OCI-M1 (cell line): ENCODE results near the gene SIDT2.
"Not testable (repeated sequence)": the region's sequence is repeated elsewhere in the genome, so short reads cannot be mapped to it uniquely, and the experiment has no call there.

ENCODE experiments used
- DNase-seq: peaks from one replicate; lab custom pipeline; 2025; lab: John Stamatoyannopoulos, UW

Gene SIDT2

DNA sequence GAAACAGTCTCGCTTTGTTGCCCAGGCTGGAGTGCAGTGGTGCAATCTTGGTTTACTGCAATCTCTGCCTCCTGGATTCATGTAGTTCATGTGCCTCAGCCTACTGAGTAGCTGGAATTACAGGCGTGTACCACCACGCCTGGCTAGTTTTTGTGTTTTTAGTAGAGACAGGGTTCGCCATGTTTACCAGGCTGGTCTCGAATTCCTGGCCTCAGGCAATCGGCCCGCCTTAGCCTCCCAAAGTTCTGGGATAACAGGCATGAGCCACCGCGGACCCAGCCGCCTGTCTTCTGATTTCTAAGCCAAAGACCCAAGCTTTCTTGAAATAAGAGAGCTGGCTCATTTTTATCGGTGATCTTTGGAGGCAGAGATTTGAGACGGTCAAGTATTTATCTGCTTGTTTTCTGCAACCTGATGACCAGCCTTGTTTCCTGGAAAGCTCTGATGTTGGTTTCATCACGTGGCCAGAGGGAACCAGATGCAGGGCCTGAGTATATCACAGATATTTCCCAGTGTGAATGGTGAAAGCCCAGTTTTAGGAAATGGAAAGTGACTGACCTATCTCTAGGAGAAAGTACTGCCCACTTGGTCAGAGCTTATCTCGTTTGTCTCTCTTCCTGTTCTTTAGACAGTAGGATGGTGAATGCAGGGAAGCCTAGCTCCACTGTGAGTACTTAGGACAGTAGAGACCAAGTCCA, 5.7 kb upstream of the SIDT2 start:
- DNase-seq = peak; percentile 99

- no peak for DNase-seq
These were observed 3.4 kb upstream of the SIDT2 start for GRCh38 chr11:117175104-117175503.

DNA sequence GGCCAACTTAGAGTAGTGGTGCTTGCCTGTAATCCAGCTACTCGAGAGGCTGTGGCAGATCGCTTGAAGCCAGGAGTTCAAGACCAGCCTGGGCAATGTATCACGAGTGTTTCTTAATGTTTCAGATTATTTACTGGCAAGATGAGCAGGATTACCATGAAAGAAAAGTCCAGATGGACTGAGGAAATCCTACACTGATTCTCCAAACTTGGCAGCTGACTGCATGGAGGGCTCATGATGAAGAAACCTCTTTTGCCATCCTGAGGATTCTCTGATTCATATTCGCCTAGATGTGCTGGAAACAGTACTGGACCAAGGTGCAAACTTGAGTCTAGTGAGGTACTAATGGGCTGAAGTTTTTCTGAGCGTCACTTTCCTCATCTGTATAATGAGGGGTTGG, 2.8 kb upstream of the SIDT2 start:
- DNase-seq = no peak

GRCh38 chr11:117176186-117176585, 2.4 kb upstream of the SIDT2 start:
- DNase-seq = no peak

GRCh38 chr11:117177534-117178209, 871 bp upstream of the SIDT2 start:
- no peak for DNase-seq

- peak; percentile 62 for DNase-seq
These were observed 781 bp downstream of the SIDT2 start for GRCh38 chr11:117179048-117179999.

DNA sequence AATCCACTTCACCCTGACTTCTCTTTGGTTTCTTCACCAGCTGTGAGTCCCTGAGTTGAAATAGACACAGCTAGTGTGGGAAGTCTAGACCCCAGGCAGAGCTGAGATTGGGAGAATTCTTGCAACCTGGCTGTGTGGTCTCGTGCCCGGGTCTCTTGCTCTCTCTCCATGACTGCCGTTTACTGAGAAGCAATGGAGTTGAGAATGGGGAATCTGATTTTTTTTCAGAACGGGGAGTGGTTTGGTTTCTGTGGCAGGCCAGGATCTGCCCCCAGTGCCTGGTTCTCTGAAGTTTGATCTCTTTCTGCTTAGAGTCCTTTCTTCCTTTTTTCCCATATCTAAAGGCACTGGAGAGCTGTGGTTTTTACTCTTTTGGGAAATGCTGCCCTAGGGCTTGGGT, 1.5 kb downstream of the SIDT2 start:
- DNase-seq = peak; percentile 79

- DNase-seq = peak; percentile 86
These were observed 2.4 kb downstream of the SIDT2 start for GRCh38 chr11:117180661-117181585.

DNA sequence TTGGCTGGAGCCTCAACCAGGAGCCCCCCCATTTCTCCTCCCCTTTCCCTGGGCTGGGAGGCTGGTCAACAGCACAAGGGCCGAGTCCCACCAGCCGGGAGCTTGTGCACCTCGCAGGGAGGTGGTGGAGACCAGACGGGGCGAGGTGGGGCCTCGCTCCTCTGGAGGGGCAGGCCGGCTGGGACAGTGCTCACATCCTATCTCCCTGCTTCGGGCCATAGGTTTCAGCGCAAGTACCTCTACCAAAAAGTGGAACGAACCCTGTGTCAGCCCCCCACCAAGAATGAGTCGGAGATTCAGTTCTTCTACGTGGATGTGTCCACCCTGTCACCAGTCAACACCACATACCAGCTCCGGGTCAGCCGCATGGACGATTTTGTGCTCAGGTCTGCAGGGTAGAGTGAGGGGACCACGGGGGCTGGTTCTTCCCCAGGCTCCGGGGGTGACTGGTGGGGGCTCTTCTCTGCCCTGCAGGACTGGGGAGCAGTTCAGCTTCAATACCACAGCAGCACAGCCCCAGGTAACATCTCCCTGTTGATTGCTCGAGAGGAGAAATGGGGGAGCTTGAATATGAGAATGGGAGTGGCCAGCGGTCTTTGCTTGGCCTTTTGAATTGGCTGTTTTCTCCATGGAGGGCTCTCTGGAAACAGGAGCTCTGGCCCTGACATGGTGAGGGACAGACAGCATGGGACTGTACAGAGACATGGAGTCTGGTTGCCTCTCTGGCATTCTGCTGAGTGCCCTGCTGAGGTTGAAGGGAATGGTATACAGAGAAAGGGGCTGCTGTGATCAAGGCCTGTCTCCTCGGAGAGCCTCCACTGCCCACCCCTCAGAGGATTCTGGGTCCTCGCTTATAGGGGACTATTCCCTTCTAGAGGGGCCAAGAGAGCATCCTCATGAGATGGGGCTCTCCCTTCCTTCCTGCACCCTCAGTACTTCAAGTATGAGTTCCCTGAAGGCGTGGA, 3.3 kb downstream of the SIDT2 start:
- DNase-seq = no peak

- DNase-seq = no peak
These were observed 4.0 kb downstream of the SIDT2 start for GRCh38 chr11:117182551-117182935.

DNA sequence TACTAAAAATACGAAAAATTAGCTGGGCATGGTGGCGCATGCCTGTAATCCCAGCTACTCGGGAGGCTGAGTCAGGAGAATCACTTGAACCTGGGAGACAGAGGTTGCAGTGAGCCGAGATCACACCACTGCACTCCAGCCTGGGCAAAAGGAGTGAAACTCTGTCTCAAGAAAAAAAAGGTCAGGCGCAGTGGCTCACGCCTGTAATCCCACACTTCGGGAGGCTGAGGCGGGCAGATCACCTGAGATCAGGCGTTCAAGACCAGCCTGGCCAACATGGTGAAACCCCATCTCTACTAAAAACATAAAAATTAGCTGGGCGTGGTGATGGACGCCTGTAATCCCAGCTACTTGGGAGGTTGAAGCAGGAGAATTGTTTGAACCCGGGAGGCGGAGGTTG, 4.6 kb downstream of the SIDT2 start:
- DNase-seq = not testable (repeated sequence)

DNA sequence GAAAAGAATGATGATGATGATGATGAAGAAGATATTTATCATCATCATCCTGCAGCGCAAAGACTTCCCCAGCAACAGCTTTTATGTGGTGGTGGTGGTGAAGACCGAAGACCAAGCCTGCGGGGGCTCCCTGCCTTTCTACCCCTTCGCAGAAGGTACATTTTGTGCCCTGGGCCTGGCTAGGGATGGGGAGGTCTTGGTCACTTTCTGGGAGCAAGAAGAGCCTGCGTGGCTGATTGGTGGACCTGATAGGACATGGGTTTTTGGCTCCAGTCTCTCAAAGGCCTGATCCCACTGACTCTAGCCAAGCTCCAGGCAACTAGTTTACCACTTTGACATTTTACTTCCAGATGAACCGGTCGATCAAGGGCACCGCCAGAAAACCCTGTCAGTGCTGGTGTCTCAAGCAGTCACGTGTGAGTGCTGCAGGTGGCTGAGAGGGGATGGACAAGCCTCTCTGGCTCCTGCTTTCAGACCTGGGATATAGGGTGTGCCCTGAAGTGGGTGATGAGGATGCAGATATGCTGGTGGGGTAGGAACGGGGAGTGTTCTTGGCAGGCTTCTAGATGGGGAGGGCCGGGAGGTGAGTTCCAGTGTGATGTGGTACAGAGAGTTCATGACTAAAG, 5.3 kb downstream of the SIDT2 start:
- no peak for DNase-seq

- DNase-seq = no peak
These were observed 7.3 kb downstream of the SIDT2 start for GRCh38 chr11:117185736-117186430.

GRCh38 chr11:117186431-117186761, 7.9 kb downstream of the SIDT2 start:
- no peak for DNase-seq

DNA sequence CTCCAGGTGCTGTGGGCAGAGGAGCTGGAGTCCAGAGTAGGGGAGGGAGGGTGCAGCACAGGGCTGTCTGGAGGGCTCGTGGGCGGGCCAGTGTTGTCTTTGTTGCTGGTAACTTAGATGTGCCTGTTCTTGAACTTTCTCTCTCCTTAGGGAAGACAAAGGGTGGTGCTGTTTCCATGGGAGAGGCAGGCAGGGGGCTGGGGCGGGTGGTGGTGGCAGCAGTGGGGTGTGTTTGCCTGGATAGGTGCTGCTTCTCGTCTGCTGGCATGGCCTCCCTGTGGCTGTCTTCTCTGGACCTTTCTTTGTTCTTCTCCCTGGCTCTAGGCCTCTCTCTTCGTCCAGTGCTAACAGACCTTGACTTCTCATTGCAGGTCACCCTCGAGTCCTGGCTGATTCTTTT, 8.5 kb downstream of the SIDT2 start:
- DNase-seq = no peak

- no peak for DNase-seq
These were observed 8.9 kb downstream of the SIDT2 start for GRCh38 chr11:117187428-117187798.

DNA sequence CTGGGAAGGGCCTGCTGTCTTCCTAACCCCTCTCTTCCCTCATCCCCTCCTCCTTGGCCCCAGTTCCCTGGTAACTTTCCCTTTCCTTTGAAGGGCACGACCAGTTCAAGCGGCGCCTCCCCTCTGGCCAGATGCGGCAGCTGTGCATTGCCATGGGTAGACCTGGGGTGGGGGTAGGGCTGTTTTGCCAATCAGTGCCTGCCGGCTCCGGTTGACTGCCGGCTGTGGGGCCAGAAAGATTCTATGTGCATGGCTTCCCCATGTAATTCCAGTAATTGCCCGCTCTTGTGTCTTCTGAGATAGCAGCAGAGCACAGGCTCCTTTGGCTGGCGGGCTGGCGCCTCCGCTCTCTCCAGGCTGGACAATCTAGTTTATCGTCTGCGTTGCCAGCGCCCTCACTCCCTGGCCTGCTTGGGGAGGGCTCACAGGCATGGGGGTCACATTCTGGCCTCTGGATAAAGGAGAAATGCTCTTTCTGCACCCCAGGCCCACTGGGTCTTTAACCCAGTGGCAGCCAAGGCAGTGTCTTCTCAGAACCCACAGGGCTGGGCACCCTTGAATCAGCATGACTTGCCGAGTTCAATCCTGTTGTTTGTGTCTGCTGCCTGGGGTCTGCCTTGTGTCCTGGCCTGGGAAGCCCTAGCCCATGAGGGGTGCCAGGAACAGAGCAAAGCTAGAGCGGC, 9.4 kb downstream of the SIDT2 start:
- no peak for DNase-seq

- DNase-seq = no peak
These were observed 10.1 kb downstream of the SIDT2 start for GRCh38 chr11:117188620-117189081.
